ENCODE results near the gene KLK6. TPM values are rescaled to one million over a fixed set of nuclear protein-coding genes. Genes with fewer than 3 reads are reported as not detected.

The KLK6 gene
- total and polyA plus RNA-seq, 12 donors: not detected

DNA sequence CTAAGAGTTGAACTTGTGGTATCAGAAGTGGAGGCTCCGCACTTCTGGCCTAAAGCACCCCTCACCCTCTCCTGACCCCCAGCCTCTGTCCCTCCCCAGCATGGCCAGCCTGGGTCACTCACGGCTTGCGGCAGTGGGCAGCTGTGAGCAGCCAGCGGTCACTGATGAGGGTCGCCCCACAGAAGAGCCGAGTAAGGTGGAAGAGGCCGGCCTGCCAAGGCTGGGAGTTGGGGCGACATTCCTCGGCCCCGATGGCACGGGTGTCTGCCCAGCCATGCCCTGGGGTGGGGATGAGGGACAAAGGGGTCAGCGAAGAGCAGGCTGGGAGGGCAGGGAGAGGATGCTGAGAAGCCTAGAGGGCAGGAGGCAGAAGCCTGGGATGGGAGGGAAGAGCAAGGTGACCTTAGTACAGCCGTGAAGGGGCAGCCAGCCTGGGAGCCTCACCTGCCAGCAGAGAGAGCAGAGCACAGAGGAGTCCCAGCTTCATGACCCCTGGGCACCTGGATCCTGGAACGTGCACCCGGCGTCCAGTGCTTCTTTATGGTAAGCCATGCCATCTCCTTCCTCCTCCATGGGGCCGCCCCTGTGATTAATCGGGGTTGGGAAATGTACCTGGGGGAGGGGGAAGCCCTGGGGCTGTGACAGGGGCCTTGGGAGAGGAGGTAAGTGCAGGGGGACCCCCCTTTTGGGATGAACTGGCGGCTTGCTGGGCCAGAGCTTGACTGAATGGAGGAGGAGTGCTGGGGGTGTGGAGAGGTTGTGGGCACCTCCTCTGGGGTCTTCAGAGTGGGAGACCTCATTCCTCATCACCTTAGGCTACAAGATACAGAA lies 39.9 kb upstream of the KLK6 start:
- TF ChIP-seq, protein P1, sequence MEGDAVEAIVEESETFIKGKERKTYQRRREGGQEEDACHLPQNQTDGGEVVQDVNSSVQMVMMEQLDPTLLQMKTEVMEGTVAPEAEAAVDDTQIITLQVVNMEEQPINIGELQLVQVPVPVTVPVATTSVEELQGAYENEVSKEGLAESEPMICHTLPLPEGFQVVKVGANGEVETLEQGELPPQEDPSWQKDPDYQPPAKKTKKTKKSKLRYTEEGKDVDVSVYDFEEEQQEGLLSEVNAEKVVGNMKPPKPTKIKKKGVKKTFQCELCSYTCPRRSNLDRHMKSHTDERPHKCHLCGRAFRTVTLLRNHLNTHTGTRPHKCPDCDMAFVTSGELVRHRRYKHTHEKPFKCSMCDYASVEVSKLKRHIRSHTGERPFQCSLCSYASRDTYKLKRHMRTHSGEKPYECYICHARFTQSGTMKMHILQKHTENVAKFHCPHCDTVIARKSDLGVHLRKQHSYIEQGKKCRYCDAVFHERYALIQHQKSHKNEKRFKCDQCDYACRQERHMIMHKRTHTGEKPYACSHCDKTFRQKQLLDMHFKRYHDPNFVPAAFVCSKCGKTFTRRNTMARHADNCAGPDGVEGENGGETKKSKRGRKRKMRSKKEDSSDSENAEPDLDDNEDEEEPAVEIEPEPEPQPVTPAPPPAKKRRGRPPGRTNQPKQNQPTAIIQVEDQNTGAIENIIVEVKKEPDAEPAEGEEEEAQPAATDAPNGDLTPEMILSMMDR (IDR thresholded peaks at IDR 0.05): no peak
- no peak for ATAC-seq
- 68 to 69% methylated on average over 19 of the region's 19 CpGs for WGBS, 2 donors

DNA sequence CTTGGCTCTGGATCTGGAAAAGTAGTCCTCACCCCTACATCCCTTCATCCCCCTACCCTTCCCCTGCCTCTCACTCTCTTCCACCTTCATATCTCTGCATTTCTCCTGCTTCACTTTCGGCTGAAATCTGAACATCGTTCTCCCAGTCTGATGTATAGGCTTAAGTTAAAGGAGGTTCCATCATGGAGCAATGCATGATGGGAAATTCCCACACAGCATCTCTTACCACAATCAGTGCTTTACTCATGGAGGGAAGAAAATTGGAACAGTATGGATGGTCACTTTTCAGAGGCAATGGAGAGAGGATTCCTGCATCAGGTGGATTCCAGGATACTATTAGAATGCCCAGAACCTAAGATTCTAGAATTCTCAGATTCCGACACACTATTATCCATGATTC lies 38.1 kb upstream of the KLK6 start:
- H3K4me3 ChIP-seq: no peak overlapping the region
- DNase-seq: no peak
- no peaks in the 10 kb centered on the region for H3K36me3 ChIP-seq
- H3K27me3 ChIP-seq: peaks cover 6 to 82% (median 72%) of the 10 kb centered on the region in 7 donors
- WGBS, 2 donors: 73 to 85% methylated on average over 3 of the region's 3 CpGs
- no peak for ATAC-seq
- TF ChIP-seq, protein P1 (IDR thresholded peaks at IDR 0.05): no peak
- no peaks in the 10 kb centered on the region for H3K9me3 ChIP-seq
- H3K27ac ChIP-seq: no peak overlapping the region
- no peaks in the 10 kb centered on the region for H3K4me1 ChIP-seq
- intact Hi-C loops (cut with DNase I): loop anchor here in 1 of 10 donors (10.0 kb wide), 1 partner anchor 73 kb away; no protein-coding TSS in a partner anchor

More for the DNA sequence above, 39.9 kb upstream of the KLK6 start:
- H3K4me3 ChIP-seq: no peak overlapping the region
- no peaks in the 10 kb centered on the region for H3K36me3 ChIP-seq
- H3K27me3 ChIP-seq: peaks cover 0 to 81% (median 74%) of the 10 kb centered on the region in 7 donors
- no peak for DNase-seq
- H3K4me1 ChIP-seq: no peaks in the 10 kb centered on the region
- no peaks in the 10 kb centered on the region for H3K9me3 ChIP-seq
- intact Hi-C loops (cut with DNase I): loop anchor here in 1 of 10 donors (10.0 kb wide), 1 partner anchor 74 kb away; no protein-coding TSS in a partner anchor
- no peak overlapping the region for H3K27ac ChIP-seq

DNA sequence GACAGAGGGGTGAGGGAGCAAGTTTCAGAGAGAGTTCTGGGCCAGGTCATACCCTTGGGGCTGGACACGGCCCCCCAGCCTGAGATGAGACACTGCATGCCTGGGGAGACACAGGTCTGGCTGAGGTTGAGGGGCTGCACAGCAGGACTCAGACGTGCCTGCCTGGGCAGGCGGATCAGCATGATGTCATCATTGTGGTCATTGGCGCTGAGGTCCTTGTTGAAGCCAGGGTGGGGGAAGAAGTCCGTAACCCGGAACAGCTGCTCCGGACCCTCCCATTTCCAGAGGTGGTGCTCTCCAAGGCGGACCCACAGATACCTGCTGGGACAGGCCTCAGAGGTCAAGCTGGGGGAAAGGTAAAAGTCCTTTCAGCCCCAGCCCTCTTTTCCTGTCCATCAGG lies 37.0 kb upstream of the KLK6 start:
- Histone ChIP-seq H3K27me3 (peaks cover 6 to 82% (median 73%) of the 10 kb centered on the region in 7 donors), H3K36me3 (no peaks in the 10 kb centered on the region), H3K4me3 (no peak overlapping the region), H3K9me3 (no peaks in the 10 kb centered on the region), H3K4me1 (no peaks in the 10 kb centered on the region), H3K27ac (no peak overlapping the region)
- TF ChIP-seq, protein P1 (IDR thresholded peaks at IDR 0.05): no peak
- intact Hi-C loops (cut with DNase I): loop anchor here in 1 of 10 donors (10.0 kb wide), 1 partner anchor 72 kb away; no protein-coding TSS in a partner anchor
- 37 to 50% methylated on average over 8 of the region's 8 CpGs for WGBS, 2 donors
- DNase-seq: no peak
- no peak for ATAC-seq

DNA sequence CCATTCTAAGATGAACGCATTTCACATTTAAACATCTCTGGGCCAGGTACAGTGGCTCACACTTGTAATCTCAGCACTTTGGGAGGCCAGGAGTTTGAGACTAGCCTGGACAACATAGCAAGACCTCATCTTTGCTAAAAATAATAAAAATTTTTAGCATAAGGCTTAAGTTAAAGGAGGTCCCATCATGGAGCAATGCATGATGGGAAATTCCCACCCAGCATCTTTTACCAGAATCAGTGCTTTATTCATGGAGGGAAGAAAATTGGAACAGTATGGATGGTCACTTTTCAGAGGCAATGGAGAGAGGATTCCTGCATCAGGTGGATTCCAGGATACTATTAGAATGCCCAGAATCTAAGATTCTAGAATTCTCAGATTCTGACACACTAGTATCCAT lies 35.9 kb upstream of the KLK6 start:
- 91 to 92% methylated on average over 1 of the region's 1 CpG for WGBS, 2 donors
- no peak for ATAC-seq

More for the DNA sequence above, 35.9 kb upstream of the KLK6 start:
- peaks cover 6 to 82% (median 73%) of the 10 kb centered on the region in 7 donors for H3K27me3 ChIP-seq
- H3K4me1 ChIP-seq: no peaks in the 10 kb centered on the region
- no peak overlapping the region for H3K27ac ChIP-seq
- TF ChIP-seq, protein P1 (IDR thresholded peaks at IDR 0.05): no peak
- H3K36me3 ChIP-seq: no peaks in the 10 kb centered on the region
- intact Hi-C loops (cut with DNase I): loop anchor here in 1 of 10 donors (10.0 kb wide), 1 partner anchor 70 kb away; no protein-coding TSS in a partner anchor
- DNase-seq: no peak
- H3K9me3 ChIP-seq: no peaks in the 10 kb centered on the region
- H3K4me3 ChIP-seq: no peak overlapping the region
